ENCODE results near the gene CPZ.
"Not testable (repeated sequence)": the region's sequence is repeated elsewhere in the genome, so short reads cannot be mapped to it uniquely, and the experiment has no call there.

CPZ gene

DNA sequence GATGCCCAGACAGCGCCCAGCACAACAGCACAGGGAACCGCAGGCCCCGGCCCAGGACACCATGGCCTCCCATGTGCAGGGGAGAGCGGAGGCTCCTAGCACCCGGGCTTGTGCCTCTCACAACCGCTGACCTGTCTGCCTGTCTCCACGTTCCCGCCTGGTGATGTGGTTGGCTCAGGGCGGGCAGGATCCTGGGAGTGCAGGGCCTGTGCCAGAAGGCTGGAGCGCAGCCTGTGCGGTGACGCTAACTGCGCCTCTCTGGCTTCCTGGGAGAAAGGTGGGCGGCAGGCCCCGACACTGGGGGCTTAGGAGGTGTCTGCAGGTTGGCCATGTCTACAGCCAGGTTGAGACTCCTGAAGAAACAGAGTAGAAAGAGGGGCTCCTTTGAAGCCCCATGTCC lies 48.7 kb downstream of the CPZ start:
- no peak for DNase-seq

DNA sequence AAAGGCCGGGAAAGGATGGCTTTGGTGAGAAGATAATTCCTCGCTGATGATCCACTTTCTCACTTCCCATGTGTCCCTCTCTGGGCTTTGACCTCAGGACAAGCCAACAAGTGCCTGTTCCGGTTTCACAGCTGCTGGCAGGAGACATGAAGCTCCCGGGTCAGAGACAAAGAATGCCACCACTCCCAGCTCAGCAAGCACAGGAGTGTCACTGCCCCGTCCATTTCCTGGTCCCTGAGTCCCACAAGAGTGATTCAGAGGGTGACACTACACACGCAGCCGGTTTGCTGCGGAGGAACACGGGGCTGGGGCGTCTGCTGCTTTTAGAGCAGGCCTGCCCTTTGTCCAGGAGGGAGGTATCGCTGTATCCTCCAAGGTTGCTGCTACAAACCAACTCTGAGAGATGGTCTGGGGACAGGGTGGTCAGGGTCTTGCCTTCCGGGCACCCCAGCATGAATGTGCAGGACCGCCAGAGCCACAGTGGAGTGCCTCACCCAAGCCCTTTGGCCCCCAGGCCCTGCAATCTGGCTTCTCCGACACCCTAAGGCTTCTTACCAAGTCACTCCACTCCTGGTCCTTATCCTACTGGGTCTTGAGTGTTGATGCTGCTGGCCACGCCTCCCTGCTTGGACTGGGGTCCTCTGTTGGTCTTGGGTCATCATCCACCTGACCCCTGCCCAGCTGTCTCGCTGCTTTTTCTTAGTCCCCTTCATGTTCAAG lies 49.5 kb downstream of the CPZ start:
- no peak for DNase-seq

DNA sequence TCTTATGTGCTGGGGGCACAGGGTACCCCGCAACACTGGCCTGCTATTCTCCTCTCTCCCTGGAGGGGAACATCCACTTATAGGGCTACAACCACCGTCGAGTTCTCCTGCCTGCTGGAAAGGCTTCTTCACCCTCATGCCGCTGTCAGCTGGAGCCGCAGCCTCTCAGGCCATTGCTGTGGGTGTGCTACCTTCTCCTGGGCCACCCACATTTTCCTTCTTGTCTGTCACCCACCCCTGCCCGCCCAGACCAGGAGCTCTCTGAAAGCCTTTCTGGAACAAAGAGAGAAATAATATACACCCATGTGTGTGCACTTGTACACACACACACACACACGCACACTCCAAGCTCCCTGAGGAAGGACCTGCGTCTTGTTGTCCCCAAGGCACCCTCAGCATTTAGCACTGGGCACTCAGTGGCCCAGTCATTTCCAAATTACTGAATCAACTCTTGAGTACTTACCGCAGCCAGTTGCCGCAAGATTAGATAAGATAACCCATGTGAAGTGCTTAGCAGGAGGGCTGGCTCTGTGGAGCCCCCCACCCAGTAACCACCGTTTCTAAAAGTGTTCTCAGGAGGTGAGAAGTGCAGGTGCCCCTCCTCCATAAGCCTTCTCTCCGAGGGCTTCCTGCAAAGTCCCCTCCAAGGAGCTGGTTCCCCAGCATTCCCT lies 50.2 kb downstream of the CPZ start:
- DNase-seq: no peak

DNA sequence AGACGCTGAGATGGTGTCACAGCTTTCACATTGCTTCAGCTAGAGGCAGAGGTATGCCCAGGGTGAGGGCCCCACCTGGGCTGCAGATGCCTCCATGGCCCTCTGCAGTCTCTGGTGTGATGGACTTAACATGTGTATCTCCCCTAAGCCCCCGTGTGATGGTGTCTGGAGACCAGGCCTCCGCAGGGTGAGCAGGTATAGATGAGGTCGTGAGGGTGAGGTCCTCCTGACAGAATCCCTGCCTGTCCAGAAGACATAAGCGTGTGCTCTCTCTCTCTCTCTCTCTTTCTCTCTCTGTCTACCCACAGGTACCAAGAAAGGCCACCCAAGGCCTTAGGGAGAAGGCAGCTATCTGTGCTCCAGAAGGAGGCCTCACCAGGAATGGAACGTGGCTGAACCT lies 50.9 kb downstream of the CPZ start:
- DNase-seq: no peak

DNA sequence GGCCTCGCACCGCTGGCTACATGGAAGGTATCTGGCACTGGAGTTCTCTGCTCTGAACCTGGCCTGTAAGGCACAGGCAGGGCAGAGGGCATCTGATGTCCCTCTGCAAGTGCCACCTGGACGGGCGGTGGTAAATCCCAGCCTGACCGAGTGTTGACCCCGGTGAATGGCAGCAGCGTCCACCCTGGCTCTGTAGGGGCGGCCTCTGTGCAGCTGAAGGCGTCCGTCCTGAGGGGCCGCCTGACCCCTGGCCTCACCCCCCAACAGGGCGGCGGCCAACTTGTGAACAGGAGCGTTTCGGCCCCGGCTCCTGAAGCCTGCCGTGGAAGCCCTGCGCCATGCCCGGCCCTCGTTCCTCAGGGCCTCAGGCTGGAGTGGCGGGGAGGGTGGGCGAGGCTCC lies 51.4 kb downstream of the CPZ start:
- DNase-seq: no peak

DNA sequence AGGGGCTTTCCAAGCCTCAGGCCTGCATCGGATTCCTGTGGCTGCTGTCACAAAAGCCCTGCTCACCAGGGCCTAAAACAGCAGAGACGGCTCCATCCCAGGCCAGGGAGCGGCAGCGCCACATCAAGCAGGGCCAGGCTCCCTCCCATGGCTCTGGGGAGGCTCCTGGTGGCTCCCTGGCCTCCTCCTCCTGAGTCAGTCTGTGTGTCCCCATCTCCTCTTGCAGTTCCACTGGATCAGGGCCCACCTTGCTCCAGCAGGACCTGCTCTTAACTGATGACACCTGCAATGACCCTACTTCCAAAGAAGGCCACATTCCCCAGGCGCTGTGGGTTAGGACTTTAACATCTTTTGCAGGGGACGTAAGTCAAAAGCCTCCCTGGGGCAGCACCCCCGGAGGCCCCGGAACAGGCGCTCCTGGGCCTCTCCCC lies 51.9 kb downstream of the CPZ start:
- no peak for DNase-seq

DNA sequence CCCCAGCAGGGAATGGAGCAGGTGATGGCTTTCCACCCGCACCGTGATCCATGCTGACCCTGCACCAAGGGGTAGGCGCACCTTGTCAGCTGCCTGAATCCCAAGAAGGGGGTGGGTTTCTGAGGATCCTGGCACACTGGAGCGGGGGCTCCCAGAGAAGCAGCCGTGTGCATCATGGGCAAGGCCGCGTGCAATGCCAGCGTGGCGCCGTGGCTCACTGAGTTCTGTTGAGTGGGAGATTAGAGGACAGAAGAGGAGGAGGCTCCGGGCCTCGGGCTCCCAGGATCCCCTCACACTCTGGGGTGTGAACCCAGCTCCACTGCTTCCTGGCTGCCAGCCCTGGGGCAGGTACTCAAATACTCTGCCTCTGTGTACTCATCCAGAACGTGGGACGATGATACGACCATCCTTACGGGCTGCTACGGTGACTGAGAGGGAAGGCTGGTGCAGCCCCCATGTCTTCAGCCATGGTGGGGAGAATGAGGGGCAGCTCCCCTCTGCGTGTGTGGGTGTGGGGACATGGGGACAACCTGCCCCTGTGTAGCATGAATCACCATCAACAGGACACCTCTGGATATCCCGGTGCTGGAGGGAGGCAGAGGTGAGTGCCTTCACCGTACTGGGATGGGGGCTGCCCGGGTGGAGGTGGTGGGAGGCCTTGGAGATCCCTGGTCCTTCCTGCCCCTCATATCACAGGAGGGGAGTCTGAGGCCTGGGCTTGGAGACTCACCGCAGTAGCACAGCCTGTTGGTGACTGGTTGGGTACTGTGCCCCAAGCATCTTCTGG lies 52.6 kb downstream of the CPZ start:
- DNase-seq: no peak

DNA sequence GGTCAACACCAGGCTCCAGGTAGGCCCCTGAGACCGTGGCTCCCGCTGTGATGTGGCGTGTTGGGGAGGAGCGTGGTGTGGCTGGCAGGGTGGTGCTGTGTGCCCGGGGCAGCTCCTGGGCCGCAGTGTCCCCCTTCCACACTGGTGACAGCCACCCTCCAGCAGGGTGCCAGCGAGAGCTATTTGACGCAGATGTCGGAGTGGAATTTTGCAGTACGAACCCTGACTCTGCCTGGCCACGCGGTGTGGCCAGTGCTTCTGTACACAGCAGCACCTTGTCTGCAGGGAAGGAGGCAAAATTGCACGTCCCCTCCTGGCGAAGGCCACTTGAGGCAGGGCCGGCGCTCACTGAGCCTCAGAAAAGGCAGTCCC lies 53.2 kb downstream of the CPZ start:
- DNase-seq: no peak

DNA sequence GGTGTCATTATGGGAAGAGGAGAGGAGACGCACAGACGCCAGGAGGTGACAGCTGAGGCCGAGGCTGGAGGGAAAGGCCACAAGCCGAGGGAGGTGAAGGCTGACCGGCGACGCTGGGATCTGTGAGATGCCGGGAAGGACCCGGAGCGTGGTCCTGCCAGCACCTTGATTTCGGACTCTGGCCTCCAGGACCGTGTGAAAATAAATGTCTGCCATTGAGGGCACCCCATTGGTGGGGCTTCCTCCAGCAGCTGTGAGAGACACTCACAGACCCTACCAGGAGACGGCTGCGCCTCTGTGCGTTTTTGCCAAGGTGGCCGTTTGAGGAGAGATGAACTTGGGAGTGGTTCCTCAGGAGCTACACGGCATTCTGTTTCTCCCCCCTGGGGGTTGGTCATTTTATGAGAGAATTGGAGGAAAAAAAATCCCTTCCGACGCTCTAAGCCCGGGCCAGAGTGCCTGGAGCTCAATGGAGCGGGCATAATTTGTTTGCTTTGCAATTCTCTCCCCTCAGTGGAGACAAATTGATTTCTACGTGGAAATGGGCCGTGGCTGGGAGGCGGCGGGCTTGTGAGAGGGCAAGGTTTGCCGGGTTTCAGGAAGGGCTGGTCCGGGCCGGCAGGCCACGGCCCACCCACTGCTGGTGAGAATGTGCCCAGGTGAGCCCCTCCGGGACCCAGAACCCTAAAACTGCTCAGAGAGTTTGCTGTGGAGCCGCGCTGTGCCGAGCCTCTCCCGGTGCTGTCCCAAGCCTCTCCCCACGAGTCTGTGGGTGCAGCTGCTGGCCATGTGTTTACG lies 53.9 kb downstream of the CPZ start:
- DNase-seq: no peak

DNA sequence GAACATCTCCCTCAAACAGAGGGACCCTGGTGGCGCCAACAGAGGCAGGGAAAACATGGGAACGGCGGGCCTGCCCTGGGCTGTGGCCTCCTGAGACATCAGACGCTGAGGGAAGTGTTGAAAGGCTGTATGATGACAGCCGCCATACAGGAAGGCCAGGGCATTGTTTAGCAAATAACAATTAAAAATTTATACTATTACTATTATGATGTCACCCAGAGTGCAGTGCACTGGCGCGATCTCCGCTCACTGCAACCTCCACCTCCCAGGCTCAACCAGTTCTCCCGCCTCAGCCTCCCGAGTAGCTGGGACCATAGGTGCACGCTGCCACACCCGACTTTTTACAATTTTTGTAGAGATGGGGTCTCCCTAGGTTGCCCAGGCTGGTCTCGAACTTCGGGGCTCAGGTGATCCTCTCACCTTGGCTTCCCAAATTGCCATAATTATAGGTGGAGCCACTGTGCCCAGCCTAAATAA lies 54.6 kb downstream of the CPZ start:
- DNase-seq: no peak

DNA sequence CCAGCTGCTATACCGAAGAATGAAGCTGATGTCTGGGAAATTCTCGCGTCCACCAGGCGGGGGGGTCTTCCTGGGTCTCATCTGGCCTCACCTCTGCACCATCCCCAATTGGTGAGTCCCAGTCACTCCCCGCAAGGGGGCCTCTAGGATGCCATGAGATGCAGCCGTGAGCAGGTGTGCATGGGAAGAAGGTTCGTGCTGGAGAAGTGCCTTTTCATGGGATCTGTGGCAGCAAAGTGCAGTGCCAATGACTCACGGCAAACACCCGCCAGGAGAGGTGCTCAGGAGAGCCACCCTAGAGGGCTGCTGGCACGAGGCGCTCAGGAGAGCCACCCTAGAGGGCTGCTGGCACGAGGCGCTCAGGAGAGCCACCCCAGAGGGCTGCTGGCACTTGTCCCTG lies 55.1 kb downstream of the CPZ start:
- no peak for DNase-seq

DNA sequence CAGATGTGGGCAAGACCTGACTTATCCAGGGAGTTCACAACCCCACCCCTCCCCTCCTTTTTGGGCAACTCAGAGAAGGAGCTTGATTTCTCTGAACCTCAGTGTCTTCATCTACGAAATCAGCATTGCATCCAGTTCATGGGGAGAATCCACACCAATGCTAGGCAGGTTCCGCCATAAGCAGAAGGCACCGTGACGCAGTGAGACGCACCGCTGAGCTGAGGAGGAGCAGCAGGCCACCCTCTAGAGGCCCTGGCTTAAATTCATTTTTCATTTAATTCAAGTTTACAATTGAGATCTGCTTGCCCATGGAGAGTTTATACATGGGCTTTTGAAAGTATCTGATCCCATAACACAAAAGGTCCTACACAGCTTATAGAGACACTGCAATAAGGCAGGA lies 55.7 kb downstream of the CPZ start:
- no peak for DNase-seq

DNA sequence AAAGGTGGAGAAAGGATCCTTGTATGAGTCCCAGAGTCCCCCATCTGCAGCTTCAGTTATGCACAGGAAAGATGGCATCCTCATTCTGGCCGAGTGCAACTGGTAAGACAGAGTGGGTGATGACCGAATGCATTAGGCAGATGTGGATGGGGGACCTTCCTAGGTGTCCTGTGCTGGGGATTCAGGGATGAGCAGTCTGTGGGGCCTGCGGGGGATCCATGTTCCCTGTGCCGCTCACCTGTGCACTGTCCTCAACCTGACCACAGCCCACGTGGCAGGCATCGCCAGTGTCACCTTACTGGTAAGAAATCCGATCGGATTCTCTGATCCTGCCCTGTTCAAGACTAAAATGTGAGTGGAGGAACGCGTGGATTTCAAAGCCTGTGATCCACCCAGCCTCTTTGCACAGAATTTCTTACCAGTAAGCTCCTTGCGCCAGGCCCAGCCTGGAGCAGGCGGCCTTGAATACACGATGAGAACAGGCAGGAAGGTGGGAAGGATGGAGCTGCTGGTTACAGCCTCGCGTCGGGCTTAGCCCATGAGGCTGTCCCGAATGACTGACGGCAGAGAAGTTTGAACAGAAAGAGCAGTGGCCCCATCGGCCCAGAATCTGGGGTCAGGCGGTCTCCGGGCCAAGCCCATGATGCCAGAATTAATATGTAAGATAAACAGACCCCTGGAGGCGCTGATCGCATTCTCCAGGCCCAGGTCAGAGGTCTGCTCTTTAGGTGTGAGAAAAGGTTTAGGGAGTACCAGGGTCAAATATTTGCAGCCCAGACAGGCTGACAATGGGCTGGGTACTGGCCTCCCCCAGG lies 56.5 kb downstream of the CPZ start:
- DNase-seq: no peak

DNA sequence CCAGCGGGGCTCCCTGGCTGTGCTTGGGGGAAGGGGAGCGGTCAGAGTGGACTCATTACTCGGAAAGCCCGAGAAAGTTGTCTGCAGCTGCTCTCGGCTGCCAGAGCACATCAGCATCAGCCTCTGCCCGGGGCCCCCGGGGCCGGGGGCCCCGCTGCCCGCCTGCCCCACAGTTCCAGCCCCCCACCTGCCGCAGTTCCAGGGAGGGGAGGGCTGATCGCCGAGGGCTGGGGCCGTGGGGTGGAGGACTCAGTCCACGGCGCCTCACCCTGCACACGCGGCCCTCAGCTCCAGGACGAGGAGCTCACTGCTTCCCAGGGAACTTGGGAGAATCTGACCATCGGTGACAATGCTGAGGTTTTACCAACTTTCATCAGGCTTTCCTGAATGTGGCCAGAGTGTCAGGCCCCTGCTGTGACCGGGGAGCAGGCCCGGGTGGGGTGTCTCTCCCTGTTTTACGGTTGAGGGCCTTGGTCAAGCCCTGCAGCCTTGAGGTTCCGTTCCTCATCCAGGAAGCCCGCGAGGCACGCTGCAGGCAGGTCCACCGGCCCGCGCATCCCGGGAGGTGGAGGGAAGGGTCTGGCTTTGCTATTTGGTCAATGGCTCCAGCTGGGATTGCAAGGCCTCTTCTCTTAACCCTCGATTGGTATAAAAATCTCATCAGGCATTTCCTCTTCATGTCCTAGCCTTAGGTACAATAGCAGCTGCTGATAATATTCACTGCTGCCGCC lies 57.2 kb downstream of the CPZ start:
- no peak for DNase-seq

DNA sequence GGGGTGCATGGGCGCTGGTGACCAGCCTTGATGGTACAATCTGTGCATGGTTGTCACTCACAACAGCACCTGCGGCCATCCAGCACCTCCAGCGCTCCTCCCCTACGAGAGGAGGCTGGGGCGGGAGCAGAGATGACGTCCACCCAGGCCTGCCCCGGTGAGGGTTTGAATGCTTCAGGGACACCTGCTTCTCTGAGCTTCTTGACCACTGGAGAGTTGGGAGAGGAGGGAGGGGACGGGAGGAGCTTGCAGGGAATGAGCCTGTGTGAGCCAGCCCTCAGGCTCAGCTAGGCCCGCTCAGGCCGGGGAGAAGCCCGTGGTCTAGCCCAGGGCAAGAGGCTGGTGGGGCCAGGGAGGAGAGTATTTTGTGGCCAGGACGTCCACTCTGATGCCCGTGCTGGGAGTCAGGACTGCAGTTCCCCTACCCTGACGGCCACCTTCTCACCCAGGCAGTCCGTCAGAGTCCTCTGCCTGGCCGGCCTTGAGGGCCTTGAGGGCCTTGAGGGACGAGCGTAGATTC lies 59.2 kb downstream of the CPZ start:
- no peak for DNase-seq

DNA sequence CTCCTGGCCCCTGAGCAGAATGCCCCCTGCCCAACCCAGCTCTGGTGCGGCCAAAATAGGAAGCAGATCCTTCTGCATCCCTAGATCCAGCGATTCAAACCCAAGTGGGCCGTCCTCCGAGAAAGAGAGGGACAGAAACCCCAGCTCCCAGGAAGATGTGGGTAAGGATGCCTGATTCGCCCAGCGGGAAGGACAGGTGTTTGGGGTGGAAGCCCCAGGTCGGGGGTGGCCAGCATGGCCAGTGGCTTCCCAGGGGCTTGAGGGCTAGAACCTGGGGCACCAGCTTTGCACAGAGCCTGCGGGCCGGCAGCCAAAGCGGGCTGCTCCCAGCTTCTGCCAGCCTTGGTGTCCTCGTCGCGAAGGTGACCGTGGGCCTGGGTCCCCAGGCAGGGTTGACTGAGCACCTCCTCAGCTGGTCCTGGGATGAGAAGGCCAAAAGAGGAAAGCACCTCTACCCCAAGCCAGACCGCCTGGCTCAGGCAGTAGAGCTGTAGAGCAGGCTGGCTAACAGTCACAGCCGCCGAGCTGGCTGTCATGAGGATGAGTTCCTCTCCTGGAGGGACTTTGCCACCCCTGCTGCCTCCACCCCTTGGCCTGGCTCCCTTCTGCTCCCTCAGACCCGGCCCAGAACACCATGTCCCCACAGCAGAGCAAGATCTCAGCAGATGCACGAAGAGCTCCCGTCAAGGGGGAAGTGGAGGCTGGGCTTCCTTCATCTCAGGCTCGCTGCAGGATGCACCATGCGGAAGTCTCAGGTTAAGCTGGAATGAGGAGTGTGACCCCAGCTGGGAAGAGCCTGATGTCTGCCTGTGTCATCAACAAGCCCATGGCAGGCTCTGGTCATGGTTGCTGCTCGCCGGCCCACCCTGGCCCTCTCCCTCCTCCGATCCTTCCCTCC lies 59.9 kb downstream of the CPZ start:
- DNase-seq: no peak

DNA sequence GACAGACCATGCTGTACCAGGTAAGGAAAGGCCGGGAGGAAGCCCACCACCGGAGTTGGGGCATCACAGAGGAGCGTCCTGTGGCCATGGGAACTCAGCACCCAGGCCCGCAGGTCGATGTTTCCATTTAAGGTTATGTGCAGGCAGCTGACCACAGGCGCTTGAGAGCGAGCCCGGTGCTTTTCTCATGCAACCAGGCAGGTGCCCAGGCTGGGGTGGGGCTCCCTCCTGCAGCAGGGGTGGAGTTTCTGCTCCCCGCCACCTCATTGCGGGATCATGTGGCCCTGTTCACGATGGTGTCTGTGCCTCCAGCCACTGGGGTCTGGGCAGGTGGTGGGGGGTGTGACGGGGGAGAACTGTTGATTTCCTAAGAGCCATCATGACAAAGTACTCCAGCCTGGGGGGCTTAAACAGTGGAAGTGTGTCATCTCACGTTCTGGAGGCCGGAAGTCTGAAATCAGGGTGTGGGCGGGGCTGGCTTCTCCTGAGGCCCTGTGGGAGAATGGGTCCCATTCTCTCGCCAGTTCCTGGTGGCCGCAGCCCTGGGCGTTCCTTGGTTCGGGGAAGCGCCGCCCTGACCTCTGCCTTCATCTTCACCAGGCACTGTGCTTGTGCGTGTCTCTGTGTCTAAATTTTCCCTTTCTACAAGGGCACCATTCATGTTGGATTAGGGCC lies 60.9 kb downstream of the CPZ start:
- no peak for DNase-seq

DNA sequence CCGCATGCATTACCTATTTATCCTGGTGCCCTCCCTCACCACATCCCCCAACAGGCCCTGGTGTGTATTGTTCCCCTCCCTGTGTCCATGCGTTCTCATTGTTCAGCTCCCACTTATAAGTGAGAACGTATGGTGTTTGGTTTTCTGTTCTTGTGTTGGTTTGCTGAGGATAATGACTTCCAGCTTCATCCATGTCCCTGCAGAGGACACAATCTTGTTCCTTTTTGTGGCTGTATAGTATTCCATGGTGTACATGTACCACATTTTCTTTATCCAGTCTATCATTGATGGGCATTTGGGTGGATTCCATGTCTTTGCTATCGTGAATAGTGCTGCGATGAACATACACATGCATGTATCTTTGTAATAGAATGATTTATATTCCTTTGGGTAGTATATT lies 61.6 kb downstream of the CPZ start:
- not testable (repeated sequence) for DNase-seq

DNA sequence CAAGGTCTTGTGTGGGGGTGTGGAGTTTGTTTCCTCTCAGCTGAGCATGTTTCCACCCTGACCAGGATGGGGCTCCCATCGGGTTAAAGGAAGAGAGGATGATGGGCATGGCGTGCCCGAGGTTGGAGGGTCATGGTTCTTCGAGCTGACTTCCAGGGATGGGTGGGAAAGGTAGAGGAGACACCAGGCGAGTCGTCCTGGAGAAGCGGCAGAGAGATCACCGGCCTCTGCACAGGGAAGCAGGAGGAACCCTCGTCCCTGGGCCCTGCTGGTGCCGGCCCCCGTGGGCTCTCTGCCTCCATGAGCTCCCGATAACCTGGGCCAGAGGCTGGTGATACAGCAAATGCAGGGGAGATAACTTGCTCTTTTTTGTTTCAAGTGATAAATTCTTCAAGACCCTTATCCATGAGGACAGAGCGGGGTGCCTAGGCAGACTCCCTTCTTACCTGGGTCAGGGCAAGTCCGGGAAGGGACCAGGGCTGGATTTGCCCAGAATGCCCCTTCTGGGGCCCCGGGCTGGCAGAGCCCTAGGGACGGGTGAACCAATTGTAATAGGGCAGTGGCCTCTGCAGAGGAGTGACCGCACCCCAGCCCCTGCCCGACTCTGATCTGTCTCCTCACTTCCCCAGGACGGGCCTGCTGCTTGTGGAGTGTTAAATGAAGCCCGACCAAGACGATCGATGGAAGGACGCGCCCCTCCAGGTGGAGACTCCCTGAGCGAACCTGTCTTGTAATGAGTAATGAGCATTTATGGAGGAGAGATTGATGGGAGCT lies 63.0 kb downstream of the CPZ start:
- DNase-seq: no peak

Data from hippocampal formation (tissue), 2 donors.